Breast epithelium (tissue), 3 donors: ENCODE data around the gene GPR107.

ENCODE experiments used
- POLR2A ChIP-seq: fragments of 450-650 bp; IDR thresholded peaks from one replicate; pipeline ENCODE4 v1.6.1; 2016; ENCODE audit warnings: antibody characterized with exemption, mild to moderate bottlenecking, moderate library complexity
- POLR2AphosphoS5 ChIP-seq, 3 donors: sonication (generic); formaldehyde crosslinking; IDR thresholded peaks; one replicate each; pipeline ENCODE4 v1.6.1; 2017; ENCODE audit warnings: antibody characterized with exemption in 3 of 3
- TF ChIP-seq, protein P1 (sequence below), 3 donors: fragments of 450-650 bp; IDR thresholded peaks; one replicate each; pipeline ENCODE4 v1.5.1; 2016 to 2017; ENCODE audit warnings: antibody characterized with exemption in 3 of 3, mild to moderate bottlenecking in 3 of 3, moderate library complexity in 3 of 3

GRCh38 chr9:130180516-130180915 lies 126.8 kb downstream of the GPR107 start:
- TF ChIP-seq POLR2AphosphoS5 (IDR thresholded peaks at IDR 0.05) (no peak), POLR2A (no peak)
- TF ChIP-seq, protein P1, sequence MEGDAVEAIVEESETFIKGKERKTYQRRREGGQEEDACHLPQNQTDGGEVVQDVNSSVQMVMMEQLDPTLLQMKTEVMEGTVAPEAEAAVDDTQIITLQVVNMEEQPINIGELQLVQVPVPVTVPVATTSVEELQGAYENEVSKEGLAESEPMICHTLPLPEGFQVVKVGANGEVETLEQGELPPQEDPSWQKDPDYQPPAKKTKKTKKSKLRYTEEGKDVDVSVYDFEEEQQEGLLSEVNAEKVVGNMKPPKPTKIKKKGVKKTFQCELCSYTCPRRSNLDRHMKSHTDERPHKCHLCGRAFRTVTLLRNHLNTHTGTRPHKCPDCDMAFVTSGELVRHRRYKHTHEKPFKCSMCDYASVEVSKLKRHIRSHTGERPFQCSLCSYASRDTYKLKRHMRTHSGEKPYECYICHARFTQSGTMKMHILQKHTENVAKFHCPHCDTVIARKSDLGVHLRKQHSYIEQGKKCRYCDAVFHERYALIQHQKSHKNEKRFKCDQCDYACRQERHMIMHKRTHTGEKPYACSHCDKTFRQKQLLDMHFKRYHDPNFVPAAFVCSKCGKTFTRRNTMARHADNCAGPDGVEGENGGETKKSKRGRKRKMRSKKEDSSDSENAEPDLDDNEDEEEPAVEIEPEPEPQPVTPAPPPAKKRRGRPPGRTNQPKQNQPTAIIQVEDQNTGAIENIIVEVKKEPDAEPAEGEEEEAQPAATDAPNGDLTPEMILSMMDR (IDR thresholded peaks at IDR 0.05), result no peak
